Ureter (tissue), 1 donor: Measurements from ENCODE around the gene TRIM63. TPM values are rescaled to one million over a fixed set of nuclear protein-coding genes. Genes with fewer than 3 reads are reported as not detected.
"Not testable (repeated sequence)": the region's sequence is repeated elsewhere in the genome, so short reads cannot be mapped to it uniquely, and the experiment has no call there.

Experiments used
- DNase-seq: peaks from one replicate; pipeline ENCODE4 v3.0.0-alpha.2; 2020; ENCODE audit warnings: low spot score
- total RNA-seq: library from RNA; stranded (reverse); gene quantifications from one replicate; pipeline ENCODE4 v1.2.4, GENCODE V29; 2023
- donor health status: DM: yes; HTN: yes; CAD: no.

TRIM63 gene
- 0.49 TPM for total RNA-seq

DNA sequence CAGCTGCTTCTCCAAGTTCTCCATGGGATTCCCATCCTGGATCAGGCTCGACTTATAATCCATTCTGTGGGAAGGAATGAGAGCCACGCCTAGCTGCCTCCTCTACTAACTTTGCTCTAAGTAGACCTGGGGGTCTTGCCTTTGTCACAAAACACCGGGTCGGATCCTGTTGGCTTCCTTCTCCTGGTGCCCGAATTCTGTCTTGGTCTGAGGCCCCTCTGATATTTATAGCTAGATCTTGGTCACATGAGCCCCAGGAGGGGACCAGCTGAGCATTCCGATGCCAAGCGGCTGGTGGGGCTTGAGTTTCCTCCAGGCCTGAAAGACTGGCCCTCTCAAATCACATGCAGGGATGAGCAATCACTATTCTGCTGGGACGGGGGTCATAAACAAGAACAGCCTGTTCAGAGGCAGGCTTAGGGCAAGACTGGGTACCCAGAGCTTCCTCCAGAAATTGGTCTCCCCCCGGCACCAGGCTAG, at the start of gene TRIM63:
Gene TRIM63 (minus strand): TSS at position 199 of the 480 bp plus-strand sequence. CDS start 136 bp downstream, at position 63.
- no peak for DNase-seq

DNA sequence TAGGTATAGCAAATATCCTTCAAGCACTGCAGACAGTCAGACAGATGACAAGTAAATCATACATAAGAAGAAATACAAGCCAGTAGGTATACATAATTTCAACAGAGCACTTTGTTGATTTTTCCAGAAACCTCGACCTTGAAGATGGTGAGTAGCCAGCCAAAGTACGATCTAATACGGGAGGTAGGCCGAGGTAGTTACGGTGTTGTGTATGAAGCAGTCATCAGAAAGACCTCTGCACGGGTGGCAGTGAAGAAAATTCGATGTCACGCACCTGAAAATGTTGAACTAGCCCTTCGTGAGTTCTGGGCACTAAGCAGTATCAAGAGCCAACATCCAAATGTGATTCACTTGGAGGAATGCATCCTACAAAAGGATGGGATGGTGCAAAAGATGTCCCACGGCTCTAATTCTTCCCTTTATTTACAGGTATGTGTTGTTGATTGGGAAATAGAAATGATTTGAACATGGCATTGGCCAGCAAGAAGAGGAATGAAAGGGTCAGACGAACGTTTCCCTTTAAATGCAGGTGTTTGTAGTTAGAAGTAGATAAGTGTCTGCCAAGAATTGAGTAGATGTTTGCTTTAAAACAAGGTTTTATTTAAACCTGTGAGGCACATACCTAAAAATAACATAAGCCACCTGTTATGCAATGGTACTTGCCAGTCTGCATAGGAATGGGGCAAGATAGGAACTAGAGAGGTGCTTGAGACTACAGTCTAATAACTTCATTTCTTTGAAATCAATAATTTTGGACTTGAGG, 46.9 kb upstream of the TRIM63 start:
- DNase-seq, result peak; percentile 37

DNA sequence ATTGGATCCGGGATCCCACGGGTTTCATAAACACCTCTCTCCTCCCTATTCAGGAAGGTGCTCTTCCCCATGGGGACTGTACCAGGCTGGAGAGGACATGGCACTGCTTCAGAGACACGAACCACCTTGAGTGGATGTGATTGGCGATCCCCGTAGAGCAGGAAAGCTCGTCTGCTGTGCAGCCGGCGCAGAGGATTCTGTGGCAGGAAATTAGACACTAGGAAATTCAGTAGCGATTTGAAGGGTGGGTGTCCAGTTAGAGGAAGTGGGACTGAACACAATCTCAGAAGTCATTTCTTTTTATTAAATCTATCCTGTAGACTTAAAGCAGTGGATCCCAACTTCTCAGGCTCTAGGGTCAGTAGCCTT, 45.0 kb upstream of the TRIM63 start:
- DNase-seq, result no peak

DNA sequence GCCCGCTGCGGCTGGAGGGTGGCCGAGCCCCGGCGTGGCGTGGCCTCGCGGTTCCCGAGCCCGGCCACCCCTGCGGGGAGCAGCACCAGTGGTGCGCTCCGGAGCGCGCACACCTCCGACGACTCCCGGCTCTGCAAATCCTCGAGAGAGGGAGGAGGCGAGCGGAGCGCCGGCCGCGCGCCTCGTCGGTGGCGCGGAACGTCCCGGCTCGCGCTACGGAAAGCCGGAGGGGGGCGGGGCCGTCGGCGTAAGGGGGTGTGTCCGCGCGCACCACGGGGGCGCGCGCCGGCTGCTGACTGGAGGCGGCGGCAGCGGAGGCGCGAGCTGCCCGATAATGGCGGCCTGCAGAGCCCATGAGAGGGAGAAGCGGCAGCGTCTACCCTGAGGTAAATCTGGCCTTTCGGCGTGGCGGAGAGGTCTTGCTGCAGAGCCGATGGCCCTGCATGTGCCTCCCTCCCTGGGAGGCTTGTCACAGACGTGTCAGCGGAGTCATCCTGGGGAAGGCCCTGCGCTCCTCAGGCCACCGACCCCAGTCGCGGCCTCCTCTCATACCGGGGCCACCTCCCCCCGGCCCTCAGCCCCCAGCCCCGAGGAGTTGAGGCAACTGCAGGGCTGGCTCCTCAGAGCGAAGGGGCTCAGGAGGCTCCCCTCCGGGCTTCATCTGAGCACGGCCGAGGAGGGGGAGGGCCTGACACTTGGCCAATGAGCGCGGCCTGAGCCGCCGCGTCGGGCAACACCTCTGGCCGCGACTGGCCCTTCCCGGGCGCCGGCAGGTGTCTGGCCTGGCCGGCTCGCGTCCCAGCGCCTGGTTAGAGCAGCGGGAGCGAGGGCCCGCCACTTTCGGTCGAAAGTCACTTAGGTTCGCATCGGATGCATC, 44.3 kb upstream of the TRIM63 start, which contains the start of gene PDIK1L:
Gene PDIK1L (plus strand): TSS at position 295 of the 877 bp plus-strand sequence. CDS start 2,485 bp downstream, outside the sequence.
- DNase-seq, result peak; percentile 96

DNA sequence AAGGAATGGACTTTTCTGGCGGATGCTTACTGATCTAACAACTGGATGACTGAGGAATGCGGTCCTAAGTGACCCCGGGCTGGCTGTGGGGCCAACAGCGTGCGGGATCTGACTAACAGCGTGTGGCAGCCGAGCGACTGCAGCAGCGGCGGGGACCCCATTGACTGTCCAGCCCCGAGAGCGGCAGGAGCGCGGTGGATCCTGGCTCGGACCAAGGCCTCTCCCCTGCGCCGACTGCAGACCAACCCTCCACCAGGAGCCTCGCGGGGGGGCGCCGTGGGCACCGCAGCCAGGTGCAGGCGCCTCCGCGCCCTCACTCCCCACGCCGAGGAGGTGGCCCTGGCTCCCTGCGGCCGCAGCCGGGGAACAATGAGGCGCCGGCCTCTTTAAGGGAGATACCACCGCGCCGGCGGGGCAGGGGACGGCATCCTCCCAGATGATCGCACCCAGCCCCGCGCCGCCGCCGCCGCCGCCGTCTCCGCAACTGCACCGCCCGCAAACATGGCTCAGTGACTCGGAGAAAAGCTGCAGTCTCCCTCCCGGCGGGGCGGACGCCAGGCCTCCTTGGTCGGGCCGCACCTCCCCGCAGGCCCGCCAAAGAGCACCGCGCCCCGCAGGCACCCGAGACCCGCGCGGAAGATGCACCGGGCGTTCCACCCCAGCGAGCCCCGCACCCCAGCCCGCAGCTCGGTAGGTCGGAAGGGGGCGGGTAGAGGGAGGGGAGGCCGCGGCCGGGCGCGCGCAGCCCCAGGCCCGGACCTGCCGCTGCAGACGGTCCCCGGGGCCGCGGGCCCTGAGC, 43.5 kb upstream of the TRIM63 start:
- peak; percentile 70 for DNase-seq

DNA sequence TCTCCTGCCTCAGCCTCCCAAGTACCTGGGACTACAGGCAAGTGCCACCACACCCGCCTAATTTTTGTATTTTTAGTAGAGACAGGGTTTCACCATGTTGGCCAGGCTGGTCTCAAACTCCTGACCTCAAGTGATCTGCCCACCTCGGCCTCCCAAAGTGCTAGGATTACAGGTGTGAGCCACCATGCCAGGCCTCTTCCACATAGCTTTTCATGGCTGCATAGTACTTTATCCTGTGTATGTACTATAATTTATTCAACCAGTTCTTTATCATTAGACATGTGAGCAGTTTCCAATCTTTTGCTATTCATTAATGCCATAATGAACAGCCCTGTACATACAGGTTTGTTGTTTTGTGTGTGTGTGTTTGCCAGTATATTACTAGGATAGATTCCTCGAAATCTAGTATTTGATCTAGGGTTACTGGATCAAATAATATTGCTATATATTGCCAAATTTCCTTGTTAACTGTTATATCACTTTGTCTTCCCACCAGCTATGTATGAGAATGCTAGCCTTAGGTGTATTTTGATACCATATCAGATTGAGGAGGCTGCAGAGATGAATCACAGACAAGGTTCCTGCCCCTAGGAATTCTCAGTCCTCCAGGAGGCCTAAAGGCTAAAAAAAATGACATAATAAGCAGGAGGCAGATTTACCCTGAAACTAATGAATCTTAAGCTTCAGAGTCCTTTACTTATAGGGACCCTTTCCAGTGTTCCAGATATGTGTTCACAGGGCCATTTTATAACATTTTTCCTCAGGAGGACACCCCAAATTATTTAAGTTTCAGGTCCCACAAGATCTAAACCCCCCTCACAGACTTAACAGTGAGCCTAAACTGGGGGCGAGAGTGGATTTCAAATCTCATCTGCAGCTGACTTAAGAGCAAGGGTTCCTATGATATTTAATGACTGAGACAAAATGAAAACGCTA, 42.1 kb upstream of the TRIM63 start:
- DNase-seq, result no peak

DNA sequence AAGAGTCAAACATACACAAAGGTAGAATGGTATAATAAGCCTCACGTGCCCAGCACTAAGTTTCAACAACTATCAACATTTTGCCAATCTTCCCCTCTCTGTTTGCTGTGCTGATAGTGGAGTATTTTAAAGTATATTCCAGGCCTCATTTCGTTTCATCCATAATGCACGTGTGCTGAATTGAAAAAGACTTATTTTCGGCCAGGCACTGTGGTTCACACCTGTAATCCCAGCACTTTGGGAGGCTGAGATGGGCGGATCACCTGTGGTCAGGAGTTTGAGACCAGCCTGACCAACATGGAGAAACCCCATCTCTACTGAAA, 37.8 kb upstream of the TRIM63 start:
- not testable (repeated sequence) for DNase-seq

DNA sequence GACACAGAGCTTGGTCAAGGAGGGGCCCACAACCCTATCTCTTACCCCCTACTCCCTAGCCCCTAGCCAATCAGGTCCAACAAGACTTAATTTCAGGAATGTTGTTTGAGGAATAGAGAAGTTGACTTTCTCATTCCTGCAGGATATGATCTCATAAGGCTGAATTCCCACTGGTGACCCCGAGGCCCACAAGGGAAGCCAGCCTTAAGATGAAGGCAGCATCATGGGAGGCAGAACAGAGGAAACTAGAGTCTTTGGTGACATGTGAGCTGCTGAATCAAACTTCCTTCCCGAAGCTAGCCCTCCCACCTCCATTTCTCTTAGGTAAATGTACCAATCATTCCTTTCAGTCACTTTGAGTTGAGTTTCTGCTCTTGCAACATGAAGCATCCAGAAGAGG, 35.1 kb upstream of the TRIM63 start:
- no peak for DNase-seq

DNA sequence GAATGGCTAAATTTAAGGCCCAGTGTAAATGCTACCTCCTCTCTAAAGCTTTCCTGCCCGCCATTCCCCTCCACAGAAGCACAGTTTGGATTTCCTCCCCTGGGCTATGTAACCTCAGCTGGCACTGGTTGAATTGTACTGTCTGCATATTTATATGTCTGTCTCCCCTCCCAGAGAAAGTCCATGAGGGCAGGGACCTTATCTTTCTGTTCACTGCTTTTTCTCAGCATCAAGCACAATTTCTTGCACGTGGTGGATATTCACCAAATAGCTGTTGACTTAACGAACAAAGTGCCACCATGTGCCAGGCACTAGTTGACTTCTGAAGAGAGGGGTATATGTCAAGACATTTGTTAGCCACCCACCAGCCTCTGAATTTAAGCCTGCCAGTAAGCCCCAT, 34.7 kb upstream of the TRIM63 start:
- no peak for DNase-seq

DNA sequence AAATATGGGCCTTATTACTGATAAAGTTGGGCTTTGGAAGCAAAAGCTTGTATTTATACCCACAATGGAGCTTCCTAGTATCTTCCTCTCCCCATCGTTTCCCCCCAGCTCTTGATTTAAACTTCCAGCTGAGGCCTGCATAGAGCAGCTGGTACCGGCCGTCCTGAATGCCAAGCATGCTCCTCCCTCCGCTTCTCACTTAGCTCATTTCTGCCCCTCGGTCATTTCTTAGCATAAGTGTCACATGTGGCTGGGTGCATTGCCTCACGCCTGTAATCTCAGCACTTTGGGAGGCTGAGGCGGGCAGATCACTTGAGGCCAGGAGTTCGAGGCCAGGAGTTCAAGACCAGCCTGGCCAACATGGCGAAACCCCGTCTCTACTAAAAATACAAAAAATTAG, 32.8 kb upstream of the TRIM63 start:
- not testable (repeated sequence) for DNase-seq

DNA sequence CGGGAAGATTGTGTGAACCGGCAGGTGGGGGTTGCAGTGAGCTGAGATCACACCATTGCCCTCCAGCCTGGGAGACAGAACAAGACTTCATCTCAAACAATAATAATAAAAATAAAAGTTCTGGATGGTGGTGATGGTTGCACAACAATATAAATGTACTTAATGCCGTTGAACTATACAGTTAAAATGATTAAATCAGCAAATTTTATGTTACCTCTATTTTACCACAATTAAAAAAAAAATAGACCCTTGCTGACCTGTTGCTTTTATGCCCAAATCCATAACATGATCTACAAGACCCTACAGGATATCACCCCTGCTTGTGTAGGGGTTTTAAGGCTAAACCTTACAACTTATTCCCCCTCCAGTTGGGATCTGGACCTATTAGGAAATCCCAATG, 32.4 kb upstream of the TRIM63 start:
- no peak for DNase-seq

DNA sequence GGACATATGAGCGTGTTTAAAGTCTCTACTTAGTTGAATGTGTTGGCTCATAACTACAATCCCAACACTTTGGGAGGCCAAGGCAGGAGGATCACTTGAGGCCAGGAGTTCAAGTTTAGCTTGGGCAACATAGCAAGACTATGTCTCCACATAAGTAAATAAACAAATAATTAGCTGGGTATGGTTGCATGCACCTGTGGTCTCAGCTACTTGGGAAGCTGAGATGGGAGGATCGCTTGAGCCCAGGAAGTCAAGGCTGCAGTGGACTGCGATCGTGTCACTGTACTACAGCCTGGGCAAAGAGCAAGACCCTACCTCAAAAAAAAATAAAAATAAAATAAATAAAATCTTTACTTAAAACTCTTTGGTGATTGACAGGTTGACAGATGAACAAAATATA, 31.2 kb upstream of the TRIM63 start:
- DNase-seq, result no peak

DNA sequence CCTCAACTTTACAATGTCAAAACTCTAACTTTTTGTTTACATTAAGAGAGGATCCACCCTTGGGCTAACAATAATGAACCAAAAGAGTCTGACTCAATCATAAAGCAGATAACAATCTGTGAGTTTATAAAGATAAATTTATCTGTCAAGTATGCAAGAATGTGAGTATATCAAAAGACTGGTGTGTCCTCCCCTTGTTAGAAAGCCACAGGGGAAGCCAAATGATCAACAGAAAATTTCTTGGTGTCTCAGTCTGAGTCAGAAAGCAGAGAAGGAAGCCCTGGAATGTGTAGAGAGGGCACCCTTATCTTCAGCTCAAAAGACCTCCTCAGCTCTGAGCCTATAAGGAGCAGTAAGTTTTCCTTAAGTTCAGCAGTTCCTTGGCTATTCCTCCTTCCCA, 30.3 kb upstream of the TRIM63 start:
- no peak for DNase-seq

DNA sequence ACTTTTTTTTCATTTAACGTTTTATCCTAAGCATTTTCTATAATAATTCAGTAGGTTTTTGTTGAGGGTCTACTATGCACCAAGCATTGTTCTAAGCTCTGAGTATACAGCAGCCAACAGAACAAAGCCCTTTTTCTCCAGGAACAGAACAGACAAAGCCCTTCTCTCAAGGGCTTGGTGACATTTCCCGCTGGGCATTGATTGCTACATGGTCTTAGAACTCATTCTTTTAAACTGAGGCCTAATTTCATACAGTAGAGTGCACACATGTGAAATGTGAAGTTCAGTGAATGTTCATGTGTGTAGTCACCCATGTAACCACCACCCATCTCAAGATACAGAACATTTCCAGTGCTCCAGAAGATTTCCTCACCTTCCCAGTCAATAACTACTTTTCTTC, 29.0 kb upstream of the TRIM63 start:
- DNase-seq, result no peak

DNA sequence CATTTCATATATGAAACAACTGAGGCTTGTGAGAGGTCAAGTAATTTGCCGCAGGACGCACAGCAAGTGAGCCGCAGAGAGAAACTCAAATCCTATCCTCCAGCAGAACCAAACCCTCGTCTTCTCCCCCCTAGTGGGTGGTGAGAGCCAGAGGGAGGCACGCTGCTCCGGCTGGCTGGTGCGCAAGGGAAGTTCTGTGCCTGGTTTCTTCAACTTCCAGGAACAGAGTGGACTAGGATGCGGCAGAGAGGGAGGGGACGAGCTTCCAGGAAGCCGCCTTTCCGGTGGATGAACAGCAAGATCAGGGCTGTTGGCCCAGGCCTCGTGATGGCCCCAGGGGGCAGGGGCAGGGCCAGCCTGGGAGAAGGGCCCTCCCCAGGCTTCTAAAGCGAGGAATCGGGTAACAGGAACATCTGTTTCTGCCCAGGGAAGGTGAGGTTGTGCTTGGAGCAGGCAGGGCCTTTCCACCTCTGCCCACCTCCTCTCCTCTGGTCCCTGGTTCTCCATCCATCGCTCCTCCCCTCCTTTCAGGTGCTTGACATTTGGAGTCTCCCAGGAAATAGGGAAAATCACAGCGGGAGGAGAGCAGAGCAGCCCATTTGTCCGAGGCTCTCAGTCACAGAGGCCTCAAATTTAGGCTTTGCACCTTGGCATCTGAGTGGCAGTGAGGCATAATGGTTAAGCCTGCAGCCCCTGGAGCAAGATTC, 27.4 kb upstream of the TRIM63 start:
- DNase-seq, result no peak

DNA sequence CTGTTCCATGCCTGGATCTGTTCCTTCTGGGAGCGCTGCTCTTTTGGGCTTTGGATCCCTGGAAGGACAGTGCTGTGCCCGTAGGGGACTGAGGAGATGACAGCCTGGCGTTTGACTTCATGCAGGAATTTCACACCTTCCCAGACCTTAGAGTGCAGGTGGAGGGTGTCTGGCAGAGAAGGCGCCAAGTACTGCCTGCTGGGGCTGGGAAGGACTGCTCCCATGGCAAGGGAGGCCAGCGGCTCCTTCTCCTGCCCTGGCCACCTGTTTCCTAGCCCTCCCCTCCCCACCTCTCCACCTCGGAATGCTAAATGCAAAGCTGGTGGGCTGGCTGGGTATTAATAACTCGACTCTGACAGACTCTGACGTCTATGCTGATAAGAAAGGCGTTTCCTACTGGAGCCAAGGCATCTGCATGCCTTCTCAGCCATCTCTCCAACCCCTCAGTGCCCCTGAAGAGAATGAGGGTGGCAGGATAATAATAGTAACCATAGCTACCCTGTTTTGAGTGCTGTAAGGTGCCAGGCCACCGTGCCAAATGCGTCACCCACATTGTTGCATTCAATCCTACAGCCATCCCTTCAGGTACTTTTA, 26.7 kb upstream of the TRIM63 start:
- DNase-seq, result no peak

DNA sequence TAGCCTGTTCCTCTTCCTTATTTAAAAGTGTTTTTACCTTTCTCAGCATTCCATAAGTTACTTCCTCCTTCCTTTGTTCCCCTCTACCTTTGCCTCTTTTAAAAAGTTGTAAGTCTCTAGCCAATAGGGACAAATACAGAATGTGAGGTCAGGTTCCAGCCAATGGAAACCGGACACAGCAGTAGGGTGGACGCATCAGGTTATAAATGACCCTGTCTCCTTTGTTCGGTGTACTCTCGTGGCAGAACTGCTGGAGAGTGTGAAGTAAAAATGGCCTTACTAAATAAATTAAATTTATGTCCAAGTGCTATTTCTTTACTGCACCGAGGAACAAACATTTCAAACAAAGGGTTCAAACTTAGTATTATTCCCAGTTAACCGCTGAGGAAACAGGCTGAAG, 26.1 kb upstream of the TRIM63 start:
- not testable (repeated sequence) for DNase-seq

DNA sequence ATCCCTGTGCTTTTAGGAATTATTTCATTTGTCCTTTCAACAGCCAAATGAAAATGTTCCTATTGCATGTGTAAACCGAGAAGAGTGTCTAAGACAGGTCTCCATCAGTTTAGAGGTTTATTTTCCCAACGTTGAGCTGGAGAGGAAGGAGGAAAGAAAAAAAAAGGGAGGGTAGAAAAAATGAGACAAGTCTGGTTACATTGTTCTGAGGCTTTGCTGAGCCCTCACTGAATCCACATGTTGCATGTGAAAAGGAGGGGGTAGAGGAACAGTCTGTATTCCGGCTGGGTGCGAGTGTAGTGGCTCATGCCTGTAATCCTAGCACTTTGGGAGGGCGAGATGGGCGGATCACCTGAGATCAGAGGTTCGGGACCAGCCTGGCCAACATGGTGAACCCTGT, 25.0 kb upstream of the TRIM63 start:
- DNase-seq, result no peak

DNA sequence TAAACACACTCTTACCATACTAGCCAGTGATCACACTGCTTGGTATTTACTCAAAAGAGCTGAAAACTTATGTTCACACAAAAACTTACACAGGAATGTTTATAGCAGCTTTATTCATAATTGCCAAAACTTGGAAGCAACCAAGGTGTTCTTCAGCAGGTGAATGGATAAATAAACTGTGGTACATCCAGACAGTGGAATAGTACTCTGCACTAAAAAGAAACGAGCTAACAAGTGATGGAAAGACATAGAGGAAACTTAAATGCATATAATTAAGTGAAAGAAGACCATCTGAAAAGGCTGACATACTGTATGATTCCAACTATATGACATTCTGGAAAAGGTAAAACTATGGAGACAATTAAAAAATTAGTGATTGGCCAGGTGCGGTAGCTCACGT, 23.5 kb upstream of the TRIM63 start:
- DNase-seq, result no peak

DNA sequence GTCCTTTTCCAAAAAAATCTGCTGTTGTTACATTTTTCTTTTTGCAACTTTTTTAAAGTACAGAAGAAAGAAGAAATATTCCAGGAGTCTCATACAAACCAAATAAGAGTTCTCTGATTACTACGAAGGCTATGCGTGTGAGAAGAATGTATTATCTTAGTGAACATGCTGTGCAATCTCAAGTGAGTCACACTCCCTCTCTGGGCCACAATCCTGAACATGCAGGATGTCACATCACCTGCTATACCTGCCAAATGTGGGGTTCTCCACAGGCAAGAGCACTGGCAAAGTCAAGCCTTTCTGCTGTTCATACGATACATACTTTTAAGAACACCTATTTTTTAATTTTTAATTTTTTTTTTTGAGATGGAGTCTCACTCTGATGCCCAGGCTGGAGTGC, 21.7 kb upstream of the TRIM63 start:
- no peak for DNase-seq
